Measurements from ENCODE around the gene FBXO22. TPM values are rescaled to one million over a fixed set of nuclear protein-coding genes. Genes with fewer than 3 reads are reported as not detected.

Gene FBXO22
- total and polyA plus RNA-seq, 10 of the 15 experiments (the other 5 are each of a cell fraction or from before 2014, with no cell fraction given), result 15.2 to 110 (median 42.8) TPM

DNA sequence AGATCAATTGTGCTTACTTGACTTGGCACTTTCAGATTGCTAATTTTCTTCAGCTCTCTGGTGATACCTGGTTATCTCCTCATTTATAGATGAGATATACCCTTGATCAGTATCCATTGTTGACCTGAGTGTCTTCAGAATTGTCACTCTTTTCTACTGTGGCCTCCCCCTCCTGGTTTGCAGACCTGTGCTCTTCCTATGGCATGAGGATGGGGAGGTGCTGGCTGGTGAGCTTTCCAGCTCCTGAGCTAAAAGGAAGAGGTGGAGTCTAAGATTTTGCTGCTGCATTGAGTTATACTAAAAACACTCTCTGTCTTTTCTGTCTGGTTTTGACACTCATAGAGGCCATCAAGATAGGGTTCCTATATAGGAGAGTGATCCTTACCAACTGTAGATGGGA is 36.8 kb upstream of the FBXO22 start:
- FAIRE-seq (no peak), ATAC-seq (peak; percentile 52), DNase-seq (ENCODE audit: low read depth, low spot score) (no peak)
- RAD21 ChIA-PET (ENCODE audit: unreplicated experiment), result interaction anchor here (1.2 to 1.6 kb wide), 2 partner anchors 22 to 193 kb away, joined by 4 read pairs; partner anchors contain the start of gene TMEM266
- Histone ChIP-seq H3K27ac (ENCODE audit: control insufficient read depth, insufficient read depth) (no peak overlapping the region), H3K9ac (ENCODE audit: control insufficient read depth, insufficient read depth, low read length) (no peak overlapping the region), H2AFZ (ENCODE audit: control insufficient read depth, low read depth, low read length) (no peak overlapping the region), H3K9me3 (replicated peaks; ENCODE audit: control insufficient read depth, insufficient read depth, low read length) (no peaks in the 10 kb centered on the region), H3K4me3 (0 out of 2 replicates have a peak overlapping the region, but pooled peaks have one; percentile 19), H3K36me3 (ENCODE audit: control insufficient read depth in 2 of 2, insufficient read depth in 2 of 2, low read length in 1 of 2) (peaks cover 3 to 5% of the 10 kb centered on the region in 2 experiments), H3K79me2 (ENCODE audit: control insufficient read depth, insufficient read depth, low read length) (no peaks in the 10 kb centered on the region), H3K27me3 (replicated peaks in 1 of 2; ENCODE audit: control insufficient read depth in 2 of 2, insufficient read depth in 2 of 2, low read length in 1 of 2) (no peaks in the 10 kb centered on the region), H3K4me1 (ENCODE audit: control insufficient read depth, insufficient read depth, low read length) (peaks cover 12% of the 10 kb centered on the region; the same call in 1 of the 2 replicates), H3K4me2 (ENCODE audit: control insufficient read depth, insufficient read depth) (peak overlapping the region; percentile 36; the same call in 1 of the 2 replicates), H4K20me1 (ENCODE audit: control insufficient read depth, insufficient read depth) (no peaks in the 10 kb centered on the region)
- TF ChIP-seq NFIC (IDR thresholded peaks at IDR 0.05; ENCODE audit: low read depth, low read length) (no peak), BCL11A (IDR thresholded peaks at IDR 0.05; ENCODE audit: low read depth, low read length) (no peak), TCF12 (IDR thresholded peaks at IDR 0.05; ENCODE audit: low read depth, low read length) (no peak), GABPA (IDR thresholded peaks at IDR 0.05; ENCODE audit: low read depth) (no peak), POU2F2 (IDR thresholded peaks at IDR 0.05; ENCODE audit: borderline replicate concordance, low read depth, low read length) (no peak), RELB (IDR thresholded peaks at IDR 0.05; ENCODE audit: low read depth) (no peak), NFYB (IDR thresholded peaks at IDR 0.05; ENCODE audit: insufficient read depth, low read depth, low read length) (no peak), POLR2A (IDR thresholded peaks at IDR 0.05; ENCODE audit: low read depth, low read length) (no peak)
- SMC1A ChIA-PET (ENCODE audit: uncharacterized antibody, unreplicated experiment), result interaction anchor here (1.0 to 4.0 kb wide), 4 partner anchors 20 to 143 kb away, joined by 3 to 13 read pairs (median 6); a partner anchor contains a TSS
- in situ Hi-C loops (cut with MboI) (no loop called here), intact Hi-C loops (cut with micrococcal nuclease; ENCODE audit: unreplicated experiment) (no loop called here)
- BruUV-seq (replicated peaks), result no TSS peak
- CTCF ChIA-PET, result interaction anchor here (0.6 to 1.3 kb wide), 3 partner anchors 9 to 273 kb away, joined by 3 to 6 read pairs (median 3); no protein-coding TSS in a partner anchor
- POLR2A ChIA-PET, result interaction anchor here (1.2 kb wide), 1 partner anchor 14 kb away, joined by 3 read pairs; no protein-coding TSS in a partner anchor
